Adrenal gland (tissue), 12 donors: Measurements from ENCODE around the gene PRRG3. TPM values are rescaled to one million over a fixed set of nuclear protein-coding genes. Genes with fewer than 3 reads are reported as not detected.

Experiments
- DNase-seq, 7 donors: peaks; one replicate each; pipeline ENCODE4 v3.0.0-alpha.2; 2019 to 2020
- H3K27ac ChIP-seq, 5 donors: fragments of 200-600 bp; sonication (generic) in 4 of 5; 1 replicate in 3 of 5; 2 replicates in 2 of 5; pipeline versions ENCODE4 v1.5.1 to v1.8.0; 2016 to 2020; ENCODE audit warnings: mild to moderate bottlenecking in 1 of 5
- H3K27me3 ChIP-seq: fragments of 200-600 bp; 2 replicates; pipeline ENCODE4 v1.8.0; 2021
- H3K36me3 ChIP-seq, 2 donors: fragments of 200-600 bp; replicated peaks in 1 of 2; 1 replicate in 1 of 2; 2 replicates in 1 of 2; pipeline versions ENCODE4 v1.5.1 to v1.8.0; 2018 to 2022
- H3K4me1 ChIP-seq, 2 donors: fragments of 200-600 bp; replicated peaks in 1 of 2; 1 replicate in 1 of 2; 2 replicates in 1 of 2; pipeline versions ENCODE4 v1.5.1 to v1.8.0; 2018 to 2021
- H3K4me3 ChIP-seq, 4 donors: fragments of 200-600 bp; sonication (generic) in 3 of 4; one replicate each; pipeline ENCODE4 v1.5.1; 2016 to 2018
- H3K9me3 ChIP-seq, 3 donors: fragments of 200-600 bp; sonication (generic) in 1 of 3; replicated peaks in 1 of 3; 1 replicate in 2 of 3; 2 replicates in 1 of 3; pipeline versions ENCODE4 v1.5.1 to v1.8.0; 2016 to 2021
- POLR2A ChIP-seq, 2 donors: fragments of 450-650 bp; IDR thresholded peaks; one replicate each; pipeline ENCODE4 v1.6.1; 2017; ENCODE audit warnings: antibody characterized with exemption in 2 of 2, mild to moderate bottlenecking in 2 of 2, moderate library complexity in 1 of 2
- WGBS, 4 donors: extraction: QIAGEN DNeasy Blood & Tissue Kit in 2 of 4; methylation state at CpG; one replicate each; pipeline versions ENCODE4 v1.1.5 to v1.1.7; 2013 to 2017; 5-methylcytosine and 5-hydroxymethylcytosine counted together
- intact Hi-C, 2 donors: fragments of 100-400 bp; cut with DNase I; formaldehyde crosslinking; loops; one replicate each; pipeline versions ENCODE4 v1.14.1 to v1.15.0; 2022 to 2023
- polyA plus RNA-seq, 3 donors: library from polyadenylated mRNA; stranded (reverse); fragments of 200-250 nt in 2 of 3; fragments of 350-450 nt in 1 of 3; fragmentation: Illumina TruSeq in 1 of 3; extraction: RNeasy Lipid Tissue Mini Kit (QIAGEN cat#74804) in 1 of 3; gene quantifications; one replicate each; pipeline ENCODE4 v1.2.3, GENCODE V29; 2013 to 2014
- total RNA-seq, 9 donors: library from RNA; depleted of rRNA in 4 of 9; stranded (reverse); fragments of >200 nt in 4 of 9; fragments of 120-200 nt in 1 of 9; fragmentation: NEBNext Ultra II Directional in 1 of 9; extraction: Animal tissue kit (Norgen Biotek cat#: 25700) in 1 of 9; gene quantifications; one replicate each; pipeline versions ENCODE4 v1.1.0 to v1.2.4, GENCODE V29; 2013 to 2023
- TF ChIP-seq, protein P1 (sequence below), 6 experiments: fragments of 450-650 bp in 4 of 6; fragments of 200-600 bp in 2 of 6; sonication (generic) in 1 of 6; IDR thresholded peaks; 1 replicate in 5 of 6; 2 replicates in 1 of 6; pipeline versions ENCODE4 v1.5.1 to v1.8.0; 2016 to 2021; ENCODE audit warnings: antibody characterized with exemption in 6 of 6, mild to moderate bottlenecking in 2 of 6, moderate library complexity in 1 of 6
- donor health status: healthy with polysubstance abuse.
- donor health status: Bipolar disorder and iron deficiency.
- donor health status: DM: yes; HTN: yes; CAD: no.
- donor health status: DM: no; HTN: no; CAD: no.
- donor health status: DM: no; HTN: no; CAD: no.
- donor health status: DM: yes; HTN: yes; CAD: no.

PRRG3 gene
- total and polyA plus RNA-seq, 12 donors: under 0.01 to 8.7 (median 0.26) TPM; not detected in 1

DNA sequence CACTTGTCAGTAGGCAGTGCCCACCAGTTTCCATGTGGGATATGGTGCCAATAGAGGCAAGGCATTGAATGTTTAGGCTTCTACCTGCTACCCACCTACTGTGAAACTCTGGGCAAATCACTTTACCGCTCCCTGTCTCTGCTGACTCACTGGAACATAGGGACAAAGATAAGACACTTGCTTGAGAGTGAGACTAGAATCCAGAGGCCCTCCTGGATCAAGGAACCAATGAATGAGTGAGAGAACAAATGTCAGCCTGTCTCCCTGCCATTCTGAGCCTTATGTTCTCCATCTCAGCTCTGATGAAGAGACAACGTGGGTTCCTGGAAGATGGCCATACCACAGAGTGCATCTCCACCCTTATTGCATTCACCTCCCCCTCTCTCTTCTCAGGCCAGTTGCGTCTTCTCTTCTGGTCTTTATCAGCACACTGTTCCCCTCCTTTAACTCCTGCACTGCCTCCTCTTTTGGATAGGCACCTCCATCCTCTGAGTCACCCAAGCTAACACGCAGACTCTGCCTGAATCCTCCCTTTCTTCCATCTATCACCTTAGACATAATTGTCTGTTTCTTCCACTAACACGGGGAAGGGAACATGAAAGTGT, 15.4 kb upstream of the PRRG3 start:
- H3K36me3 ChIP-seq: no peaks in the 10 kb centered on the region
- no peaks in the 10 kb centered on the region for H3K4me1 ChIP-seq
- 48 to 68% (median 59%) methylated on average over 4 to 5 of the region's 5 CpGs for WGBS, 4 donors
- TF ChIP-seq POLR2A (IDR thresholded peaks at IDR 0.05): no peak
- TF ChIP-seq, protein P1, sequence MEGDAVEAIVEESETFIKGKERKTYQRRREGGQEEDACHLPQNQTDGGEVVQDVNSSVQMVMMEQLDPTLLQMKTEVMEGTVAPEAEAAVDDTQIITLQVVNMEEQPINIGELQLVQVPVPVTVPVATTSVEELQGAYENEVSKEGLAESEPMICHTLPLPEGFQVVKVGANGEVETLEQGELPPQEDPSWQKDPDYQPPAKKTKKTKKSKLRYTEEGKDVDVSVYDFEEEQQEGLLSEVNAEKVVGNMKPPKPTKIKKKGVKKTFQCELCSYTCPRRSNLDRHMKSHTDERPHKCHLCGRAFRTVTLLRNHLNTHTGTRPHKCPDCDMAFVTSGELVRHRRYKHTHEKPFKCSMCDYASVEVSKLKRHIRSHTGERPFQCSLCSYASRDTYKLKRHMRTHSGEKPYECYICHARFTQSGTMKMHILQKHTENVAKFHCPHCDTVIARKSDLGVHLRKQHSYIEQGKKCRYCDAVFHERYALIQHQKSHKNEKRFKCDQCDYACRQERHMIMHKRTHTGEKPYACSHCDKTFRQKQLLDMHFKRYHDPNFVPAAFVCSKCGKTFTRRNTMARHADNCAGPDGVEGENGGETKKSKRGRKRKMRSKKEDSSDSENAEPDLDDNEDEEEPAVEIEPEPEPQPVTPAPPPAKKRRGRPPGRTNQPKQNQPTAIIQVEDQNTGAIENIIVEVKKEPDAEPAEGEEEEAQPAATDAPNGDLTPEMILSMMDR (IDR thresholded peaks at IDR 0.05): no peak
- H3K9me3 ChIP-seq: no peaks in the 10 kb centered on the region
- H3K27me3 ChIP-seq: peaks cover 8% of the 10 kb centered on the region
- H3K27ac ChIP-seq: no peak overlapping the region
- intact Hi-C loops: loop anchor here in 1 of 2 donors (5.0 kb wide), 1 partner anchor 528 kb away; no protein-coding TSS in a partner anchor
- DNase-seq: no peak
- H3K4me3 ChIP-seq: no peak overlapping the region

DNA sequence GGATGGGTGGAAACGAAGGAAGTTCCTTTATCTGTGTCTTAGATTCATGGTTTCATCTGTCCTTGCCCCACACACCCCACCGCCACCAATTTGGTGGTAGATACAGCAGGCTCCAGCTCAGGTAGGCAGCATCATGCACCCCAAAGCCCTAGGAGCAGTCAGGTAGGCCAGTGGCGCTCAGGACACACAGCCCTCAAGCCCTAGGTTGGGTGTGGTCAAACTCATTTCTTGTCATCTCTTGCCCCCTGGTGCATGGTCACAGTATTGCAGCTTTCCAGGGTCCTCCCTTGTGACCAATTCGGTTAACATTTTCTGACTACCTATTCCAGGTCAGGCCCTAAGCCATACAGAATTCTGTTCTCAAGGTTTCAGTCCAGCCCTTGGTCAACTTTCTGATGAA, 14.5 kb upstream of the PRRG3 start:
- intact Hi-C loops: loop anchor here in 1 of 2 donors (5.0 kb wide), 1 partner anchor 529 kb away; no protein-coding TSS in a partner anchor
- TF ChIP-seq, protein P1 (IDR thresholded peaks at IDR 0.05): peak; percentile 59 to 84 (median 68)
- no peak for TF ChIP-seq POLR2A (IDR thresholded peaks at IDR 0.05)
- 0 to 48% (median 44%) methylated on average over 1 to 4 of the region's 4 CpGs for WGBS, 4 donors

DNA sequence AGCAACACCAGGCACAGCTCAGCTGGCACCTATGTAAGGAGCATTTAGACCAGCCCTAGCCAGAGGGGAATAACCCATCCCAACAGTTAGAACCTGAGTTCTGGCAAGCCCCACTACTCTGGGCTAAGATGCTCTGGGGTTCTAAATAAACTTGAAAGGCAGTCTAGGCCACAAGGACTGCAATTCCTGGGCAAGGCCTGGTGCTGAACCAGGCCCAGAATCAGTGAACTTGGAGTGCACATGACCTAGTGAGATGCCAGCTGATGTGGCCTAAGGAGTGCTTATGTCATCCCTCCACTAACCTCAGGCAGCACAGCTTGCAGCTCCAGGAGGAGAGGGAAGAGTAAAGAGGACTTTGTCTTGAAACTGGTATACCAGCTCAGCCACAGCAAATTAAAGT, 7.6 kb upstream of the PRRG3 start:
- intact Hi-C loops: no loop called here
- DNase-seq: no peak
- Histone ChIP-seq H3K4me1 (no peaks in the 10 kb centered on the region), H3K36me3 (no peaks in the 10 kb centered on the region), H3K27me3 (peaks cover 8% of the 10 kb centered on the region), H3K27ac (no peak overlapping the region), H3K4me3 (no peak overlapping the region), H3K9me3 (no peaks in the 10 kb centered on the region)
- TF ChIP-seq POLR2A (IDR thresholded peaks at IDR 0.05): no peak
- TF ChIP-seq, protein P1 (IDR thresholded peaks at IDR 0.05): no peak

More for the DNA sequence above, 14.5 kb upstream of the PRRG3 start:
- H3K27ac ChIP-seq: no peak overlapping the region
- no peaks in the 10 kb centered on the region for H3K4me1 ChIP-seq
- no peak overlapping the region for H3K4me3 ChIP-seq
- peaks cover 8% of the 10 kb centered on the region for H3K27me3 ChIP-seq
- H3K36me3 ChIP-seq: no peaks in the 10 kb centered on the region
- H3K9me3 ChIP-seq: no peaks in the 10 kb centered on the region
- peak; percentile 51 to 84 (median 62) for DNase-seq

DNA sequence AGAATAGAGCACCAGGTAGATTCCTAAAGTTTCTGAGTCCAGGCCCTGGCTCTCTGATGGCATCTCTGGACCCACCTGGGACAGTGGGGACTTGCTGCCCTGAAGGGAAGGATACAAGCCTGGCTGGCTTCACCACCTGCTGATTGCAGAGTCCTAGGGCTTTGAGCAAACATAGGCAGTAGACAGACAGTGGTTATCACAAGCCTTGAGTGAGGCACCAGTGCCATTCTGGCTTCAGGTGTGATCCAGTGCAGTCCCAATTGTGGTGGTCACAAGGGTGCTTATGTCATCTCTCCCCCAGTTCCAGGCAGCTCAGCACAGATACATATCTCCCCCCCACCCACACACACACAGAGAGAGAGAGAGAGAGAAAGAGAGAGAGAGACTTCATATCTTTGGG, 6.6 kb upstream of the PRRG3 start:
- H3K36me3 ChIP-seq: no peaks in the 10 kb centered on the region
- no peak overlapping the region for H3K4me3 ChIP-seq
- no peaks in the 10 kb centered on the region for H3K9me3 ChIP-seq
- TF ChIP-seq, protein P1 (IDR thresholded peaks at IDR 0.05): no peak
- TF ChIP-seq POLR2A (IDR thresholded peaks at IDR 0.05): no peak
- H3K4me1 ChIP-seq: no peaks in the 10 kb centered on the region
- H3K27me3 ChIP-seq: peaks cover 8% of the 10 kb centered on the region
- no peak for DNase-seq
- no peak overlapping the region for H3K27ac ChIP-seq
- intact Hi-C loops: no loop called here
